Measurements from ENCODE around the gene CBLN3. TPM values are rescaled to one million over a fixed set of nuclear protein-coding genes. Genes with fewer than 3 reads are reported as not detected.

The CBLN3 gene
- total RNA-seq, 1 experiment from 2014 or later, result 0.94 TPM

GRCh38 chr14:24435192-24435810 lies 5.8 kb upstream of the CBLN3 start:
- Mint-ChIP-seq H3K36me3 (peaks cover 33% of the 10 kb centered on the region), H3K27me3 (ENCODE audit: low read depth) (no peaks in the 10 kb centered on the region), H3K4me3 (no peak overlapping the region), H3K4me1 (peaks cover 14% of the 10 kb centered on the region), H3K9me3 (no peaks in the 10 kb centered on the region), H3K27ac (no peak overlapping the region)
- ChIA-PET CTCF (interaction anchor here (0.9 to 4.2 kb wide), 13 partner anchors 8 to 193 kb away, joined by 3 to 83 read pairs (median 9); partner anchors contain the start of genes ADCY4, LTB4R2 and TINF2), POLR2A (interaction anchor here (1.0 to 2.1 kb wide), 2 partner anchors 29 to 104 kb away, joined by 3 to 7 read pairs; no protein-coding TSS in a partner anchor)
- no peak for ATAC-seq
- TF ChIP-seq OVOL2 (CRISPR knock-in tag; IDR thresholded peaks at IDR 0.05; ENCODE audit: borderline replicate concordance) (no peak), ARID4B (CRISPR knock-in tag; IDR thresholded peaks at IDR 0.05; ENCODE audit: borderline replicate concordance) (no peak), TEAD4 (CRISPR knock-in tag; IDR thresholded peaks at IDR 0.05) (no peak), GRHL2 (CRISPR knock-in tag; IDR thresholded peaks at IDR 0.05; ENCODE audit: insufficient replicate concordance, severe bottlenecking) (no peak), E2F5 (CRISPR knock-in tag; IDR thresholded peaks at IDR 0.05) (no peak), GABPB1 (CRISPR knock-in tag; IDR thresholded peaks at IDR 0.05) (no peak)
- DNase-seq (ENCODE audit: low spot score), result no peak

- ChIA-PET POLR2A (no interaction called here), CTCF (interaction anchor here (0.9 to 4.2 kb wide), 4 partner anchors 69 to 126 kb away, joined by 3 to 83 read pairs (median 26); partner anchors contain the start of gene ADCY4)
- Mint-ChIP-seq H3K27me3 (ENCODE audit: low read depth) (no peaks in the 10 kb centered on the region), H3K4me1 (peaks cover 14% of the 10 kb centered on the region), H3K4me3 (no peak overlapping the region), H3K9me3 (no peaks in the 10 kb centered on the region), H3K36me3 (peaks cover 31% of the 10 kb centered on the region), H3K27ac (no peak overlapping the region)
- DNase-seq (ENCODE audit: low spot score) (no peak), ATAC-seq (no peak)
- TF ChIP-seq TEAD1 (CRISPR knock-in tag; IDR thresholded peaks at IDR 0.05) (no peak), FOXP4 (CRISPR knock-in tag; IDR thresholded peaks at IDR 0.05) (no peak), CBFB (CRISPR knock-in tag; IDR thresholded peaks at IDR 0.05; ENCODE audit: low read depth) (no peak), PREB (CRISPR knock-in tag; IDR thresholded peaks at IDR 0.05; ENCODE audit: borderline replicate concordance) (no peak), MAX (CRISPR knock-in tag; IDR thresholded peaks at IDR 0.05) (no peak), GRHL2 (CRISPR knock-in tag; IDR thresholded peaks at IDR 0.05; ENCODE audit: insufficient replicate concordance, severe bottlenecking) (no peak), CTCF (IDR thresholded peaks at IDR 0.05) (no peak), EMX1 (CRISPR knock-in tag; IDR thresholded peaks at IDR 0.05) (no peak)
Observed at GRCh38 chr14:24434676-24435075, 5.2 kb upstream of the CBLN3 start.
